AG04449 (cell line): Measurements from ENCODE around the gene IFT74.

Experiments used
- CTCF ChIA-PET: fragments of 350-600 bp; formaldehyde crosslinking; extraction: SDS; loops from one replicate; lab custom pipeline; 2021; ENCODE audit warnings: antibody characterized with exemption; lab: Yijun Ruan, JAX
- POLR2A ChIA-PET: fragments of 400-600, 350-600 bp; formaldehyde crosslinking; extraction: SDS; loops from one replicate; lab custom pipeline; 2020; ENCODE audit warnings: antibody characterized with exemption, inconsistent platforms; lab: Yijun Ruan, JAX
- DNase-seq: peaks from one replicate; pipeline ENCODE4 v3.0.0-alpha.2; 2010; ENCODE audit warnings: low read depth, low spot score
- H3K4me3 ChIP-seq: 2 replicates; pipeline ENCODE4 v1.5.1; 2011; ENCODE audit warnings: low read depth, mild to moderate bottlenecking, control low read depth, low read length
- TF ChIP-seq, protein P1 (sequence below): IDR thresholded peaks from one replicate; pipeline ENCODE4 v1.5.1; 2011; ENCODE audit warnings: mild to moderate bottlenecking, moderate library complexity, low read length, control low read depth, inconsistent platforms; ENCODE audit not compliant: insufficient read depth; ENCODE audit errors: missing control alignments

The IFT74 gene

DNA sequence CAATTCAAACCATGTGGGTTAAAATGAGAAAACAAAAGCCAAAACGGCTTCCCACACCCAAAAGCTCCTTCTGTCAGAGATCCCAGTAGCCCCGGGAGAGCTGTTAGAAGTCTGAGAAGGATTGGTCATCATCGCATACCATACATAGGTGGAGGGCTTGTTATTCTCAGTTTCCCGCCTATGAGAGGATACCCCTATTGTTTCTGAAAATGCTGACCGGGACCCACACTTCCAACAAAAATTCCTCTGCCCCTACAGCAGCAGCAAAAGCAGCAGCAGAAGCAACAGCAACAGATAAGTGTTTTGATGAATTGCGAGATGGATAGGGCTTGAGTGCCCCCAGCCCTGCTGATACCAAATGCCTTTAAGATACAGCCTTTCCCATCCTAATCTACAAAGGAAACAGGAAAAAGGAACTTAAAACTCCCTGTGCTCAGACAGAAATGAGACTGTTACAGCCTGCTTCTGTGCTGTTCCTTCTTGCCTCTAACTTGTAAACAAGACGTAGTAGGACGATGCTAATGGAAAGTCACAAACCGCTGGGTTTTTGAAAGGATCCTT lies 152.8 kb downstream of the IFT74 start, which contains the start of gene TEK:
Gene TEK (plus strand): TSS at position 245 of the 561 bp plus-strand sequence. CDS start 366 bp downstream, outside the sequence.
- no peak for DNase-seq
- ChIA-PET POLR2A (no interaction called here), CTCF (no interaction called here)
- H3K4me3 ChIP-seq = peak within 1 kb of the TSS; percentile 47
- TF ChIP-seq, protein P1, sequence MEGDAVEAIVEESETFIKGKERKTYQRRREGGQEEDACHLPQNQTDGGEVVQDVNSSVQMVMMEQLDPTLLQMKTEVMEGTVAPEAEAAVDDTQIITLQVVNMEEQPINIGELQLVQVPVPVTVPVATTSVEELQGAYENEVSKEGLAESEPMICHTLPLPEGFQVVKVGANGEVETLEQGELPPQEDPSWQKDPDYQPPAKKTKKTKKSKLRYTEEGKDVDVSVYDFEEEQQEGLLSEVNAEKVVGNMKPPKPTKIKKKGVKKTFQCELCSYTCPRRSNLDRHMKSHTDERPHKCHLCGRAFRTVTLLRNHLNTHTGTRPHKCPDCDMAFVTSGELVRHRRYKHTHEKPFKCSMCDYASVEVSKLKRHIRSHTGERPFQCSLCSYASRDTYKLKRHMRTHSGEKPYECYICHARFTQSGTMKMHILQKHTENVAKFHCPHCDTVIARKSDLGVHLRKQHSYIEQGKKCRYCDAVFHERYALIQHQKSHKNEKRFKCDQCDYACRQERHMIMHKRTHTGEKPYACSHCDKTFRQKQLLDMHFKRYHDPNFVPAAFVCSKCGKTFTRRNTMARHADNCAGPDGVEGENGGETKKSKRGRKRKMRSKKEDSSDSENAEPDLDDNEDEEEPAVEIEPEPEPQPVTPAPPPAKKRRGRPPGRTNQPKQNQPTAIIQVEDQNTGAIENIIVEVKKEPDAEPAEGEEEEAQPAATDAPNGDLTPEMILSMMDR = no peak

DNA sequence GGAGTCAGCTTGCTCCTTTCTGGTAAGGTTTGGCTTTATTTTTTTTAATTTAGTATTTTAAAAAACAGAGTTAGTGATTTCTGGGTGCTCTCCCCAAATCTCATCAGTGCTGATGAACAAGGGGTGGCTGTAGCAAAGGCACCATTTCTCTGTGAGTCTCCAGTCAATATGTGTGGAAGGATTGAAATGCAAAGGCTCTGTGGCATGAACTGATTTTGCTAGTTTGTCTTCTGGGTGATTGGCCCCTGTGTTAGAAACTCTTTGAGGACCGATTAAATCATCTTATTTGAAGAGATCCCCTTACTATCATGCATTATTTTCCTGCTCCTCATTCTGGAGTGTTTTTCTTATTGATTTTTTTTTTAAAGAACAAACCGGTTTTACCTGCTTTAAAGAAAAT lies 153.4 kb downstream of the IFT74 start:
- TF ChIP-seq, protein P1 = no peak
- no peak for DNase-seq
- POLR2A ChIA-PET = no interaction called here
- H3K4me3 ChIP-seq = peak overlapping the region; percentile 47
- CTCF ChIA-PET = no interaction called here

DNA sequence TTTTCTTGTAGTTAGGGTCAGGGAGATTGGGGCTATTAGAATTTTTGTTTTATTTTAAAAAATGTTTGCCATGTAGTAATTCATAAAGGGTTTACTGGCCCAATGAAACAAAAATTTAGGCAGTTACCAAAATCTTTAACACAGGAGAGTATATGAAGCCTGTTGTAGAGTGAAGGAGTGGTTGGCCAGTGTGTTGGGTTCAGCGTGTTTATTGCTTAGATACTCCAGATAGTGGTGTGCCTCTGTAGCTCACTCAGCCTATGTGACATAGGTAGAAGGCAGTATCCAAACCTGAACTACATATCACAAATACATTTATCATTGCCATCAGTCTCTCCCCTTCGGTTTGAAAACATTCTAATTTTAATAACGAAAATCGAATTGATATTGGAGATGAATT lies 154.0 kb downstream of the IFT74 start:
- H3K4me3 ChIP-seq = no peak overlapping the region
- POLR2A ChIA-PET = no interaction called here
- TF ChIP-seq, protein P1 = no peak
- CTCF ChIA-PET = interaction anchor here (1.4 kb wide), 1 partner anchor 13 kb away, joined by 4 read pairs; no protein-coding TSS in a partner anchor
- no peak for DNase-seq

DNA sequence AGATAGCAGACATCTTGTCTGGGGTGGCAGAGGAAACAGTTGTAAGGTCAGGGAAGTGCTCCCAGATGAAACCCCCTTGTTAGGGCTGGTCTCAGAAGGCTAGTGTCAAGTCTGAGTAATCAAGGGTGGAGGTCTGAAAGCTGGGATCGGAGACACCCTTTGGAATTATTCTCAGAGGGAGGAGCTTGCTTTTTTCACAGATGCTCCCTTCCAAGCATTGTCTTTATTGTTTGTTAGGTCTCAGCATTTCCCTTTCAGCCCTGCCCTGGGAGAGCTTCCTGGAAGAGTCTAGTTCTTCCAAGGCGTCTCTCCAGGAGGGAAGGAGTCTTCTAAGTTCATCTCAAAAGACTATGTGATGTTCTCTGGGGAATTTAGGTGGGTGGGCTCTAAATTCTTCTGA lies 156.0 kb downstream of the IFT74 start:
- no peak overlapping the region for H3K4me3 ChIP-seq
- DNase-seq = no peak
- ChIA-PET CTCF (interaction anchor here (0.6 kb wide), 1 partner anchor 13 kb away, joined by 3 read pairs; no protein-coding TSS in a partner anchor), POLR2A (no interaction called here)
- TF ChIP-seq, protein P1 = no peak
